Measurements from ENCODE around the gene ARL8B. TPM values are rescaled to one million over a fixed set of nuclear protein-coding genes. Genes with fewer than 3 reads are reported as not detected.
"Not testable (repeated sequence)": the region's sequence is repeated elsewhere in the genome, so short reads cannot be mapped to it uniquely, and the experiment has no call there.

The ARL8B gene
- total RNA-seq, 1 donor from 2014 or later, result 43.5 TPM

GRCh38 chr3:5141760-5142159 lies 19.7 kb downstream of the ARL8B start:
- H3K4me1 Mint-ChIP-seq (ENCODE audit: unreplicated experiment), result peaks cover 28% of the 10 kb centered on the region
- no peaks in the 10 kb centered on the region for H3K27me3 Mint-ChIP-seq
- DNase-seq (ENCODE audit: extremely low spot score, unreplicated experiment), result no peak
- H3K9me3 Mint-ChIP-seq, result peaks cover 8% of the 10 kb centered on the region
- no peak for TF ChIP-seq CTCF (conservative IDR thresholded peaks at IDR 0.05)
- H3K4me3 Mint-ChIP-seq, result no peak overlapping the region
- no peak overlapping the region for H3K27ac Mint-ChIP-seq
- peaks cover 36% of the 10 kb centered on the region for H3K36me3 Mint-ChIP-seq

GRCh38 chr3:5143464-5143863 lies 21.4 kb downstream of the ARL8B start:
- H3K4me3 Mint-ChIP-seq, result no peak overlapping the region
- peaks cover 8% of the 10 kb centered on the region for H3K9me3 Mint-ChIP-seq
- no peak overlapping the region for H3K27ac Mint-ChIP-seq
- peaks cover 46% of the 10 kb centered on the region for H3K36me3 Mint-ChIP-seq
- no peak for TF ChIP-seq CTCF (conservative IDR thresholded peaks at IDR 0.05)
- H3K4me1 Mint-ChIP-seq (ENCODE audit: unreplicated experiment), result peaks cover 18% of the 10 kb centered on the region
- DNase-seq (ENCODE audit: extremely low spot score, unreplicated experiment), result no peak
- H3K27me3 Mint-ChIP-seq, result no peaks in the 10 kb centered on the region

GRCh38 chr3:5144316-5144994 lies 22.4 kb downstream of the ARL8B start:
- Mint-ChIP-seq H3K4me3 (peak overlapping the region; percentile 42), H3K4me1 (ENCODE audit: unreplicated experiment) (peaks cover 13% of the 10 kb centered on the region), H3K36me3 (peaks cover 47% of the 10 kb centered on the region), H3K27me3 (no peaks in the 10 kb centered on the region), H3K9me3 (peaks cover 8% of the 10 kb centered on the region), H3K27ac (peak overlapping the region; percentile 80)
- DNase-seq (ENCODE audit: extremely low spot score, unreplicated experiment), result no peak
- no peak for TF ChIP-seq CTCF (conservative IDR thresholded peaks at IDR 0.05)

GRCh38 chr3:5145120-5145519 lies 23.0 kb downstream of the ARL8B start:
- no peaks in the 10 kb centered on the region for H3K27me3 Mint-ChIP-seq
- no peak for TF ChIP-seq CTCF (conservative IDR thresholded peaks at IDR 0.05)
- peaks cover 10% of the 10 kb centered on the region for H3K4me1 Mint-ChIP-seq (ENCODE audit: unreplicated experiment)
- H3K36me3 Mint-ChIP-seq, result peaks cover 52% of the 10 kb centered on the region
- no peak overlapping the region for H3K27ac Mint-ChIP-seq
- DNase-seq (ENCODE audit: extremely low spot score, unreplicated experiment), result no peak
- no peak overlapping the region for H3K4me3 Mint-ChIP-seq
- peaks cover 15% of the 10 kb centered on the region for H3K9me3 Mint-ChIP-seq

- H3K27ac Mint-ChIP-seq; DNase-seq (ENCODE audit: extremely low spot score, unreplicated experiment); H3K27me3 Mint-ChIP-seq; H3K4me3 Mint-ChIP-seq: not testable (repeated sequence)
- peaks cover 10% of the 10 kb centered on the region for H3K4me1 Mint-ChIP-seq (ENCODE audit: unreplicated experiment)
- peaks cover 42% of the 10 kb centered on the region for H3K36me3 Mint-ChIP-seq
- peaks cover 15% of the 10 kb centered on the region for H3K9me3 Mint-ChIP-seq
Observed at GRCh38 chr3:5147152-5147551, 25.1 kb downstream of the ARL8B start.

- H3K4me3 Mint-ChIP-seq, result no peak overlapping the region
- no peak for DNase-seq (ENCODE audit: extremely low spot score, unreplicated experiment)
- H3K4me1 Mint-ChIP-seq (ENCODE audit: unreplicated experiment), result peaks cover 16% of the 10 kb centered on the region
- no peak for TF ChIP-seq CTCF (conservative IDR thresholded peaks at IDR 0.05)
- H3K27ac Mint-ChIP-seq, result peak overlapping the region; percentile 52
- peaks cover 38% of the 10 kb centered on the region for H3K36me3 Mint-ChIP-seq
- H3K27me3 Mint-ChIP-seq, result no peaks in the 10 kb centered on the region
- peaks cover 16% of the 10 kb centered on the region for H3K9me3 Mint-ChIP-seq
Observed at GRCh38 chr3:5149306-5149880, 27.3 kb downstream of the ARL8B start.

Data from type B pancreatic cell (in vitro differentiated cells).